ENCODE data around the gene PAPSS1. TPM values are rescaled to one million over a fixed set of nuclear protein-coding genes. Genes with fewer than 3 reads are reported as not detected.
"Not testable (repeated sequence)": the region's sequence is repeated elsewhere in the genome, so short reads cannot be mapped to it uniquely, and the experiment has no call there.

The PAPSS1 gene
- total RNA-seq, 1 donor from 2014 or later, result 13.8 TPM

- intact Hi-C loops (cut with DNase I), result no loop called here
- no peak for DNase-seq (ENCODE audit: low spot score)
These were observed 20.4 kb downstream of the PAPSS1 start for GRCh38 chr4:107699466-107700206.

- DNase-seq (ENCODE audit: low spot score); intact Hi-C loops (cut with DNase I): not testable (repeated sequence)
These were observed 23.8 kb downstream of the PAPSS1 start for GRCh38 chr4:107696187-107696586.

- DNase-seq (ENCODE audit: low spot score), result no peak
- intact Hi-C loops (cut with DNase I), result no loop called here
These were observed 26.9 kb downstream of the PAPSS1 start for GRCh38 chr4:107693132-107693531.

GRCh38 chr4:107692202-107692601 lies 27.8 kb downstream of the PAPSS1 start:
- no peak for DNase-seq (ENCODE audit: low spot score)
- intact Hi-C loops (cut with DNase I), result no loop called here

GRCh38 chr4:107691378-107691777 lies 28.7 kb downstream of the PAPSS1 start:
- no peak for DNase-seq (ENCODE audit: low spot score)
- intact Hi-C loops (cut with DNase I), result no loop called here

GRCh38 chr4:107689912-107690587 lies 30.0 kb downstream of the PAPSS1 start:
- DNase-seq (ENCODE audit: low spot score), result no peak
- intact Hi-C loops (cut with DNase I), result no loop called here

- intact Hi-C loops (cut with DNase I), result no loop called here
- DNase-seq (ENCODE audit: low spot score), result no peak
These were observed 31.6 kb downstream of the PAPSS1 start for GRCh38 chr4:107688421-107688820.

- no peak for DNase-seq (ENCODE audit: low spot score)
- intact Hi-C loops (cut with DNase I), result no loop called here
These were observed 34.3 kb downstream of the PAPSS1 start for GRCh38 chr4:107685740-107686139.

GRCh38 chr4:107683873-107684272 lies 36.2 kb downstream of the PAPSS1 start:
- intact Hi-C loops (cut with DNase I), result no loop called here
- DNase-seq (ENCODE audit: low spot score), result no peak

GRCh38 chr4:107682306-107682705 lies 37.7 kb downstream of the PAPSS1 start:
- intact Hi-C loops (cut with DNase I), result no loop called here

GRCh38 chr4:107669068-107669467 lies 51.0 kb downstream of the PAPSS1 start:
- no peak for DNase-seq (ENCODE audit: low spot score)
- intact Hi-C loops (cut with DNase I), result no loop called here

More at GRCh38 chr4:107682306-107682705, 37.7 kb downstream of the PAPSS1 start:
- no peak for DNase-seq (ENCODE audit: low spot score)

- DNase-seq (ENCODE audit: low spot score), result no peak
- intact Hi-C loops (cut with DNase I), result no loop called here
These were observed 53.9 kb downstream of the PAPSS1 start for GRCh38 chr4:107666134-107666533.

- no peak for DNase-seq (ENCODE audit: low spot score)
- intact Hi-C loops (cut with DNase I), result no loop called here
These were observed 55.0 kb downstream of the PAPSS1 start for GRCh38 chr4:107665001-107665400.

- no peak for DNase-seq (ENCODE audit: low spot score)
- intact Hi-C loops (cut with DNase I), result no loop called here
These were observed 61.4 kb downstream of the PAPSS1 start for GRCh38 chr4:107658400-107659336.

GRCh38 chr4:107655289-107655688 lies 64.7 kb downstream of the PAPSS1 start:
- DNase-seq (ENCODE audit: low spot score), result no peak
- intact Hi-C loops (cut with DNase I), result no loop called here

GRCh38 chr4:107654694-107655093 lies 65.3 kb downstream of the PAPSS1 start:
- DNase-seq (ENCODE audit: low spot score), result no peak
- intact Hi-C loops (cut with DNase I), result no loop called here

- intact Hi-C loops (cut with DNase I); DNase-seq (ENCODE audit: low spot score): not testable (repeated sequence)
These were observed 68.6 kb downstream of the PAPSS1 start for GRCh38 chr4:107651408-107651807.

GRCh38 chr4:107650251-107650650 lies 69.8 kb downstream of the PAPSS1 start:
- intact Hi-C loops (cut with DNase I), result no loop called here
- DNase-seq (ENCODE audit: low spot score), result no peak

GRCh38 chr4:107648178-107648991 lies 71.6 kb downstream of the PAPSS1 start:
- intact Hi-C loops (cut with DNase I), result no loop called here
- DNase-seq (ENCODE audit: low spot score), result no peak

Measured in cardiac septum (tissue), 1 donor.